ENCODE measurements around the gene CFAP299.

GRCh38 chr4:80335554-80336358 is at the start of gene CFAP299:
- TF ChIP-seq CTCF (conservative IDR thresholded peaks at IDR 0.05; ENCODE audit: low read length) (no peak), EZH2phosphoT487 (IDR thresholded peaks at IDR 0.05; ENCODE audit: borderline replicate concordance) (no peak)

All from Loucy (cell line).